Central memory CD8-positive, alpha-beta T cell (primary cell): Measurements from ENCODE around the gene DNTT.

Source experiments
- ATAC-seq: fragments of 150-1000 bp; cut with Tn5 transposase; replicated peaks from 2 replicates; pipeline ENCODE4 v1.10.0; 2022; ENCODE audit warnings: mild to moderate bottlenecking, moderate FRiP score, moderate number of reproducible peaks; ENCODE audit not compliant: poor library complexity, severe bottlenecking; ENCODE audit errors: extremely low read depth
- DNase-seq, 2 donors: peaks; one replicate each; pipeline ENCODE4 v3.0.0; 2021; ENCODE audit warnings: low spot score in 2 of 2
- H3K27ac Mint-ChIP-seq: one replicate; pipeline ENCODE4 v1.8.0; 2022; ENCODE audit warnings: low read depth, mild to moderate bottlenecking, moderate library complexity, mixed read lengths
- H3K27me3 Mint-ChIP-seq: one replicate; pipeline ENCODE4 v1.8.0; 2022; ENCODE audit warnings: mixed read lengths
- H3K36me3 Mint-ChIP-seq: one replicate; pipeline ENCODE4 v1.8.0; 2022; ENCODE audit warnings: mild to moderate bottlenecking, moderate library complexity, mixed read lengths; ENCODE audit not compliant: insufficient read depth
- H3K4me1 Mint-ChIP-seq: one replicate; pipeline ENCODE4 v1.8.0; 2022; ENCODE audit warnings: mixed read lengths
- H3K4me3 Mint-ChIP-seq: one replicate; pipeline ENCODE4 v1.8.0; 2022; ENCODE audit warnings: mild to moderate bottlenecking, moderate library complexity, mixed read lengths
- H3K9me3 Mint-ChIP-seq: one replicate; pipeline ENCODE4 v1.8.0; 2022; ENCODE audit warnings: mixed read lengths

The DNTT gene

GRCh38 chr10:96283351-96283750, 20.9 kb upstream of the DNTT start:
- H3K36me3 Mint-ChIP-seq = no peaks in the 10 kb centered on the region
- no peaks in the 10 kb centered on the region for H3K4me1 Mint-ChIP-seq
- no peak overlapping the region for H3K4me3 Mint-ChIP-seq
- no peaks in the 10 kb centered on the region for H3K9me3 Mint-ChIP-seq
- H3K27me3 Mint-ChIP-seq = peaks cover 37% of the 10 kb centered on the region
- DNase-seq (no peak), ATAC-seq (no peak)
- H3K27ac Mint-ChIP-seq = no peak overlapping the region

GRCh38 chr10:96283756-96284155, 20.5 kb upstream of the DNTT start:
- peaks cover 35% of the 10 kb centered on the region for H3K27me3 Mint-ChIP-seq
- no peak for DNase-seq
- no peaks in the 10 kb centered on the region for H3K4me1 Mint-ChIP-seq
- no peaks in the 10 kb centered on the region for H3K36me3 Mint-ChIP-seq
- H3K27ac Mint-ChIP-seq = no peak overlapping the region
- ATAC-seq = no peak
- H3K4me3 Mint-ChIP-seq = no peak overlapping the region
- H3K9me3 Mint-ChIP-seq = no peaks in the 10 kb centered on the region

- Mint-ChIP-seq H3K9me3 (no peaks in the 10 kb centered on the region), H3K27ac (no peak overlapping the region), H3K36me3 (no peaks in the 10 kb centered on the region), H3K4me3 (no peak overlapping the region), H3K27me3 (peaks cover 37% of the 10 kb centered on the region), H3K4me1 (no peaks in the 10 kb centered on the region)
- DNase-seq = no peak
- ATAC-seq = no peak
These were observed 18.9 kb upstream of the DNTT start for GRCh38 chr10:96285331-96285752.

GRCh38 chr10:96287392-96288105, 16.7 kb upstream of the DNTT start:
- DNase-seq = no peak
- ATAC-seq = no peak
- peak overlapping the region; percentile 27 for H3K4me3 Mint-ChIP-seq
- H3K27me3 Mint-ChIP-seq = peaks cover 51% of the 10 kb centered on the region
- H3K9me3 Mint-ChIP-seq = no peaks in the 10 kb centered on the region
- H3K27ac Mint-ChIP-seq = no peak overlapping the region
- no peaks in the 10 kb centered on the region for H3K4me1 Mint-ChIP-seq
- H3K36me3 Mint-ChIP-seq = no peaks in the 10 kb centered on the region

- H3K4me3 Mint-ChIP-seq = peak overlapping the region; percentile 27
- DNase-seq = no peak
- H3K4me1 Mint-ChIP-seq = no peaks in the 10 kb centered on the region
- H3K27me3 Mint-ChIP-seq = peaks cover 46% of the 10 kb centered on the region
- H3K9me3 Mint-ChIP-seq = no peaks in the 10 kb centered on the region
- H3K27ac Mint-ChIP-seq = no peak overlapping the region
- no peak for ATAC-seq
- no peaks in the 10 kb centered on the region for H3K36me3 Mint-ChIP-seq
These were observed 16.0 kb upstream of the DNTT start for GRCh38 chr10:96288151-96288621.

- DNase-seq = no peak
- H3K27me3 Mint-ChIP-seq = peaks cover 53% of the 10 kb centered on the region
- H3K27ac Mint-ChIP-seq = no peak overlapping the region
- H3K36me3 Mint-ChIP-seq = no peaks in the 10 kb centered on the region
- no peaks in the 10 kb centered on the region for H3K4me1 Mint-ChIP-seq
- H3K4me3 Mint-ChIP-seq = no peak overlapping the region
- H3K9me3 Mint-ChIP-seq = no peaks in the 10 kb centered on the region
- no peak for ATAC-seq
These were observed 14.9 kb upstream of the DNTT start for GRCh38 chr10:96289218-96289910.

GRCh38 chr10:96290368-96291133, 13.7 kb upstream of the DNTT start:
- ATAC-seq (no peak), DNase-seq (no peak)
- peaks cover 59% of the 10 kb centered on the region for H3K27me3 Mint-ChIP-seq
- H3K9me3 Mint-ChIP-seq = no peaks in the 10 kb centered on the region
- H3K4me3 Mint-ChIP-seq = no peak overlapping the region
- no peak overlapping the region for H3K27ac Mint-ChIP-seq
- H3K4me1 Mint-ChIP-seq = no peaks in the 10 kb centered on the region
- H3K36me3 Mint-ChIP-seq = no peaks in the 10 kb centered on the region

GRCh38 chr10:96292971-96293920, 11.0 kb upstream of the DNTT start:
- peaks cover 74% of the 10 kb centered on the region for H3K27me3 Mint-ChIP-seq
- DNase-seq = no peak
- H3K36me3 Mint-ChIP-seq = no peaks in the 10 kb centered on the region
- no peak for ATAC-seq
- no peaks in the 10 kb centered on the region for H3K9me3 Mint-ChIP-seq
- no peak overlapping the region for H3K4me3 Mint-ChIP-seq
- H3K27ac Mint-ChIP-seq = no peak overlapping the region
- no peaks in the 10 kb centered on the region for H3K4me1 Mint-ChIP-seq

- ATAC-seq (no peak), DNase-seq (no peak)
- Mint-ChIP-seq H3K36me3 (no peaks in the 10 kb centered on the region), H3K4me1 (no peaks in the 10 kb centered on the region), H3K27me3 (peaks cover 88% of the 10 kb centered on the region), H3K27ac (no peak overlapping the region), H3K9me3 (no peaks in the 10 kb centered on the region), H3K4me3 (no peak overlapping the region)
These were observed 8.8 kb upstream of the DNTT start for GRCh38 chr10:96295475-96295874.

- Mint-ChIP-seq H3K27me3 (peaks cover 86% of the 10 kb centered on the region), H3K4me1 (no peaks in the 10 kb centered on the region), H3K4me3 (no peak overlapping the region), H3K36me3 (no peaks in the 10 kb centered on the region), H3K27ac (no peak overlapping the region), H3K9me3 (no peaks in the 10 kb centered on the region)
- DNase-seq (no peak), ATAC-seq (no peak)
These were observed 6.7 kb upstream of the DNTT start for GRCh38 chr10:96297486-96297885.

GRCh38 chr10:96298362-96298761, 5.9 kb upstream of the DNTT start:
- no peaks in the 10 kb centered on the region for H3K36me3 Mint-ChIP-seq
- peaks cover 91% of the 10 kb centered on the region for H3K27me3 Mint-ChIP-seq
- H3K4me3 Mint-ChIP-seq = no peak overlapping the region
- H3K27ac Mint-ChIP-seq = no peak overlapping the region
- ATAC-seq (no peak), DNase-seq (no peak)
- H3K9me3 Mint-ChIP-seq = no peaks in the 10 kb centered on the region
- no peaks in the 10 kb centered on the region for H3K4me1 Mint-ChIP-seq

GRCh38 chr10:96299383-96299782, 4.9 kb upstream of the DNTT start:
- DNase-seq (no peak), ATAC-seq (no peak)
- H3K27me3 Mint-ChIP-seq = peaks cover 92% of the 10 kb centered on the region
- H3K9me3 Mint-ChIP-seq = no peaks in the 10 kb centered on the region
- no peak overlapping the region for H3K4me3 Mint-ChIP-seq
- no peaks in the 10 kb centered on the region for H3K4me1 Mint-ChIP-seq
- H3K36me3 Mint-ChIP-seq = no peaks in the 10 kb centered on the region
- H3K27ac Mint-ChIP-seq = no peak overlapping the region
